ENCODE results near the gene NAXD.
"Not testable (repeated sequence)": the region's sequence is repeated elsewhere in the genome, so short reads cannot be mapped to it uniquely, and the experiment has no call there.

Gene NAXD

GRCh38 chr13:110589793-110590390 is 25.5 kb upstream of the NAXD start:
- TF ChIP-seq Cebpa-rat (IDR thresholded peaks at IDR 0.05): no peak
- no peaks in the 10 kb centered on the region for H3K9me3 ChIP-seq (replicated peaks in 1 of 11)

DNA sequence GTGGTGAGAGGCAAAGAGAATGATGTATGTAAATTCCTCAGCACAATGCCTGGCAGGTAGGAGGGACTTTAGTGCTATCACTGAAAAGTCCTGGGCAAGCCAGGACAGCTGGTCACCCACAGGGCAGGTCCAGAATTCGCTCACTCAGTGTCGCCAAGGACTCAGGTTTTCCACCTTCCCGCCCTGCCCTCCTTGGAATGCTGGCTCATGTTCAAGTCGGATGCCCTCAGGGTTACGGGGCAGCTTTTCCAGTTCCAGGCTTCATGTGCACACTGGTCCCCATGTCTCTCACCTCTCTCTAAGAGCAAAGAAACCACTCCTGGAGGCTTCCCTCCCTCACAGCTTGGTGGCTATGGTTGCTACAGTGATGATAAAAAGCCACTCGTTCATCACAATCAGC is 24.8 kb upstream of the NAXD start:
- Histone ChIP-seq H3K4me2 (no peak overlapping the region), H4K20me1 (no peaks in the 10 kb centered on the region), H3K36me3 (no peaks in the 10 kb centered on the region), H3K4me1 (no peaks in the 10 kb centered on the region), H3K4me3 (no peak overlapping the region), H3K27ac (no peak overlapping the region), H3K27me3 (no peaks in the 10 kb centered on the region), H3K9me3 (replicated peaks in 1 of 11) (no peaks in the 10 kb centered on the region), H3K9ac (no peak overlapping the region)
- no peak for TF ChIP-seq Cebpa-rat (IDR thresholded peaks at IDR 0.05)

More at GRCh38 chr13:110589793-110590390, 25.5 kb upstream of the NAXD start:
- Histone ChIP-seq H3K36me3 (no peaks in the 10 kb centered on the region), H3K27ac (no peak overlapping the region), H3K9ac (no peak overlapping the region), H3K4me2 (no peak overlapping the region), H4K20me1 (no peaks in the 10 kb centered on the region), H3K27me3 (no peaks in the 10 kb centered on the region), H3K4me3 (no peak overlapping the region), H3K4me1 (no peaks in the 10 kb centered on the region)

- Histone ChIP-seq H3K9ac (no peak overlapping the region), H3K27me3 (no peaks in the 10 kb centered on the region), H3K27ac (no peak overlapping the region), H3K9me3 (replicated peaks in 1 of 11) (no peaks in the 10 kb centered on the region), H3K4me2 (no peak overlapping the region), H3K4me1 (peaks cover 0 to 10% (median 9%) of the 10 kb centered on the region in 10 experiments; a peak in 15 of 20 replicates), H4K20me1 (no peaks in the 10 kb centered on the region), H3K4me3 (no peak overlapping the region), H3K36me3 (no peaks in the 10 kb centered on the region)
- TF ChIP-seq Cebpa-rat (IDR thresholded peaks at IDR 0.05): no peak
These were observed 22.7 kb upstream of the NAXD start for GRCh38 chr13:110592665-110593064.

DNA sequence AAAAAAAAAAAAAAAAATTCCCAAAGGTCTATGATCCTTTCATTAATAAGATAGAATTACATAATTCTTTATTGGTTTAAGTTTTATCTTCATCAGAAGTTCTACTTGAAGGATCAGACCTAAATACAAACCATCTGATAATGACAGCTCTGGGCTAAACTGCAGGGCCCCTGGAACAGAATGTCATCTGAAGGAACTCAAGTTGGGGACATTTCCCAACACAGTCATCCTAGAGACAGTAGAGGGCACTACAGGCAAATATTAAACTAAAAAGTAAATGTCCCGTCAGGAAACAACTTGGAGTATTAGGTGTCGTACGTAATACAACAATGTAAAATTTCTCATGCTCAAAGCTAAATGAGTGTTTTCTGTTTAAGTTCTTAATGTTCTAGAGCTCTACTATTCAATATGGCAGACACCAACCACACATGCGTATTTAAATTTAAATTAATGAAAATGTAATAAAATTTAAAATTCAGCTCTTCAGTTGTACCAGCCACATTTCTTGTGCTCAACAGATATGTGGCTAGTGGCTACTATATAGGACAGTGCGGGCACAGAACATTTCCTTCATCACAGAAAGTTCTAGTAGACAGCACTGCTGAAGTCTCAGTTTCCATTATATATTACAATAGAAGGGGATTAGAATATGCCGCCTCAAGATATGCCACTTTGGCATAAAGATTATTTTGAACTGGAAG is 21.8 kb upstream of the NAXD start:
- Histone ChIP-seq H4K20me1 (no peaks in the 10 kb centered on the region), H3K9me3 (replicated peaks in 1 of 11) (no peaks in the 10 kb centered on the region), H3K9ac (no peak overlapping the region), H3K36me3 (no peaks in the 10 kb centered on the region), H3K4me1 (peaks cover 5 to 19% (median 15%) of the 10 kb centered on the region in 10 experiments), H3K4me2 (peak overlapping the region in 2 of 11 experiments; percentile 7 to 34; a peak in 1 of 22 replicates), H3K4me3 (no peak overlapping the region), H3K27ac (no peak overlapping the region), H3K27me3 (no peaks in the 10 kb centered on the region)
- TF ChIP-seq Cebpa-rat (IDR thresholded peaks at IDR 0.05): no peak

DNA sequence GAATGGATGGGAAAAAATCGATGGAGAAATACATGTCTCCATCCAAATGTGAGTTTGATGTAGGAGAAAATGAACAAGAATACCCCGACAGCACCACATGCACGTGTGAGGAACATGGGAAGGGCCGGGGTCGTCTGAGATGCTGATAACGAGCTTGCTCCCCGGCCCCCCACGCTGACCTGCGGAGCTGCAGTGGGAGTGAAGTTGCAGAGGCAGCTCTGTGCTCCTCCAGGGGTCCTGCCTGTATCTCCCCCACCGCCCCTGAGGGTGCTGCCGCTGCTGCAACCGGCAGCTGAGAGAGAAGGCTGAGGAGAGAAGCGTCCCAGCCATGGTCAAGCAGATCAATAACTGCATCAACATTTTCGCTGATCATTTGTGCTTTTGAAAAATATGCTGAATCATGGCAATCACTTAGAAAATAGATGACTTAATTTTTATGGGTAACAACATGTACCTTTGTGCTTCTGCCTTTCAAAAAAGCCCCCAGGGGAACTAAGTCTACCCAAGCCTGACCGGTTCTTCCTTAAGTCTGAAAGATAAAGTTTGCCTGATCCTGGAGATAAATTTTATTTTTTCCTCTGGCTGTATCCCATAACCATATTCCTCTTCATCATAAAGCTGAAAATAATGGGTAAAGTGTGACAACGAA is 18.2 kb upstream of the NAXD start:
- Histone ChIP-seq H3K4me3 (no peak overlapping the region), H3K9me3 (replicated peaks in 1 of 11) (no peaks in the 10 kb centered on the region), H3K4me2 (peak overlapping the region in 9 of 11 experiments; percentile 16 to 69 (median 60); a peak in 16 of 22 replicates), H3K9ac (peak overlapping the region in 2 of 11 experiments; percentile 9 to 19; a peak in 1 of 22 replicates), H3K27me3 (no peaks in the 10 kb centered on the region), H3K36me3 (no peaks in the 10 kb centered on the region), H4K20me1 (no peaks in the 10 kb centered on the region), H3K4me1 (peaks cover 12 to 32% (median 27%) of the 10 kb centered on the region in 10 experiments), H3K27ac (peak overlapping the region in 2 of 11 experiments; percentile 13 to 19; a peak in 2 of 22 replicates)
- TF ChIP-seq Cebpa-rat (IDR thresholded peaks at IDR 0.05): no peak

DNA sequence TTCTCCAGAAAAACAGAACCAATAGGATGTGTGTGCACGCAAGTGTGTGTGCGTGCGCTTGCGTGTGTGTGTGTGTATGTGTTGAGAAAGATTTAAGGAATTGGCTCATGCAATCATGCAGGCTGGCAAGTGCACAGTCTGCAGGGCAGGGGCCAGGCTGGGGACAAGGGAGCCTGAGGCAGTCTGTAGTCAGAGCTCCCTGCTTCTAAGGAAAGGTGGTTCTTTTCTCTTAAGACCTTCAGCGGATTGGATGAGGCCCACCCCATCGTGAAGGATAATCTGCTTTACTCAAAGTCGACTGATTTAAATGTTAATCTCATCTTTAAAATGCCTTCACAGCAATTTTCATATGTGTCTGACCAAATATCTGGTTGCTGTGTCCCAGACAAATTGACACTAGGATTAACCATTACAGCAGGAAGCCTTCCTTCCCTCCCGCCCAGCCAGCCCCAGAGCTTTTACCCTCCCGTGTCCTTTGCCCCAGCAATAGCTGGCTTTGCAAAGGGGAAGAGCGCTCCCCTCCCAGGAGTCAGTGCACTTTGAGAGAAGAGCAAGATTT is 15.0 kb upstream of the NAXD start:
- peaks cover 12 to 32% (median 27%) of the 10 kb centered on the region in 10 experiments for H3K4me1 ChIP-seq
- H3K27ac ChIP-seq: no peak overlapping the region
- H3K36me3 ChIP-seq: no peaks in the 10 kb centered on the region
- H4K20me1 ChIP-seq: no peaks in the 10 kb centered on the region
- no peak overlapping the region for H3K4me2 ChIP-seq
- H3K9me3 ChIP-seq (replicated peaks in 1 of 11): no peaks in the 10 kb centered on the region; a peak in 1 of 22 replicates
- no peak overlapping the region for H3K4me3 ChIP-seq
- no peaks in the 10 kb centered on the region for H3K27me3 ChIP-seq
- TF ChIP-seq Cebpa-rat (IDR thresholded peaks at IDR 0.05): no peak
- no peak overlapping the region for H3K9ac ChIP-seq

GRCh38 chr13:110600980-110601379 is 14.4 kb upstream of the NAXD start:
- no peaks in the 10 kb centered on the region for H4K20me1 ChIP-seq
- no peak overlapping the region for H3K4me3 ChIP-seq
- no peak overlapping the region for H3K27ac ChIP-seq
- peaks cover 12 to 32% (median 27%) of the 10 kb centered on the region in 10 experiments for H3K4me1 ChIP-seq
- H3K9ac ChIP-seq: no peak overlapping the region
- H3K36me3 ChIP-seq: no peaks in the 10 kb centered on the region
- H3K9me3 ChIP-seq (replicated peaks in 1 of 11): peaks cover 0 to under 1% (median 0%) of the 10 kb centered on the region in 11 experiments; a peak in 3 of 22 replicates
- H3K4me2 ChIP-seq: no peak overlapping the region
- TF ChIP-seq Cebpa-rat (IDR thresholded peaks at IDR 0.05): no peak
- H3K27me3 ChIP-seq: no peaks in the 10 kb centered on the region

DNA sequence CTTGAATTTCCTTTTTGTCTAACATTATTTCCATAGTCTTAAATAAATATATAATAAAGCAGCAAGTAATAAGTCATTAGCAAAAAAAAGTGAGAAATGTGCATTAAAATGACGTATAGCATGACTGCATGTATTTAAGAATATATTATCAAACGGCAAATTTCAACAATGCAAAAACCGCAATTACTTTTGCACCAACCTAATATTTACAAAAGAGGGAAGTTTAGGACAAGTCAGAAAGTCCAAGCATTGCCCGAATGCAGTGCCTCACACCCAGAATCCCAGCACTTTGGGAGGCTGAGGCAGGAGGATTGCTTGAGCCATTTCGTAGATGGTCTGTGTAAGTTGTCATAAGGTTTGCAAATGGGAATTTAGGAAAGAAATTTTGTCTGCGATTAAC is 10.2 kb upstream of the NAXD start:
- H3K4me1 ChIP-seq: peaks cover 0 to 1% (median 0%) of the 10 kb centered on the region in 10 experiments; a peak in 2 of 20 replicates
- H3K27me3 ChIP-seq: no peaks in the 10 kb centered on the region
- no peak overlapping the region for H3K4me3 ChIP-seq
- no peak overlapping the region for H3K27ac ChIP-seq
- no peaks in the 10 kb centered on the region for H4K20me1 ChIP-seq
- no peaks in the 10 kb centered on the region for H3K36me3 ChIP-seq
- no peak for TF ChIP-seq Cebpa-rat (IDR thresholded peaks at IDR 0.05)
- no peak overlapping the region for H3K9ac ChIP-seq
- H3K9me3 ChIP-seq (replicated peaks in 1 of 11): peaks cover 0 to 10% (median 6%) of the 10 kb centered on the region in 11 experiments; a peak in 10 of 22 replicates
- no peak overlapping the region for H3K4me2 ChIP-seq

DNA sequence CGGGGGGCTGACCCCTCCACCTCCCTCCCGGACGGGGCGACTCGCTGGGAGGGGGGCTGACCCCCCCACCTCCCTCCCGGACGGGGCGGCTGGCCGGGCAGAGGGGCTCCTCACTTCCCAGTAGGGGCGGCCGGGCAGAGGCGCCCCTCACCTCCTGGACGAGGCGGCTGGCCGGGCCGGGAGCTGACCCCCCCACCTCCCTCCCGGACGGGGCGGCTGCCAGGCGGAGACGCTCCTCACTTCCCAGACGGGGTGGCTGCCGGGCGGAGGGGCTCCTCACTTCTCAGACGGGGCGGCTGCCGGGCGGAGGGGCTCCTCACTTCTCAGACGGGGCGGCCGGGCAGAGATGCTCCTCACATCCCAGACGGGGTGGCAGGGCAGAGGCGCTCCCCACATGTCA is 9.1 kb upstream of the NAXD start:
- not testable (repeated sequence) for H3K27ac ChIP-seq, H3K4me2 ChIP-seq, H3K4me3 ChIP-seq, H3K27me3 ChIP-seq, H3K4me1 ChIP-seq, H3K9ac ChIP-seq, H3K36me3 ChIP-seq, H4K20me1 ChIP-seq
- peaks cover 0 to 10% (median 6%) of the 10 kb centered on the region in 11 experiments; a peak in 10 of 22 replicates for H3K9me3 ChIP-seq (replicated peaks in 1 of 11)

All from BLaER1 treated with 17β-estradiol and CSF1 and Interleukin-3, amounts not matched to agents 10 nM and 100 nM (cell line).